HPDE6-E6E7 (cell line): ENCODE data around the gene CUX1.

Experiments used
- DNase-seq: peaks from one replicate; pipeline ENCODE4 v3.0.0; 2011; ENCODE audit warnings: missing footprints; ENCODE audit errors: extremely low spot score

The CUX1 gene

GRCh38 chr7:102236592-102237287 lies 419.3 kb downstream of the CUX1 start:
- DNase-seq: peak; percentile 74

DNA sequence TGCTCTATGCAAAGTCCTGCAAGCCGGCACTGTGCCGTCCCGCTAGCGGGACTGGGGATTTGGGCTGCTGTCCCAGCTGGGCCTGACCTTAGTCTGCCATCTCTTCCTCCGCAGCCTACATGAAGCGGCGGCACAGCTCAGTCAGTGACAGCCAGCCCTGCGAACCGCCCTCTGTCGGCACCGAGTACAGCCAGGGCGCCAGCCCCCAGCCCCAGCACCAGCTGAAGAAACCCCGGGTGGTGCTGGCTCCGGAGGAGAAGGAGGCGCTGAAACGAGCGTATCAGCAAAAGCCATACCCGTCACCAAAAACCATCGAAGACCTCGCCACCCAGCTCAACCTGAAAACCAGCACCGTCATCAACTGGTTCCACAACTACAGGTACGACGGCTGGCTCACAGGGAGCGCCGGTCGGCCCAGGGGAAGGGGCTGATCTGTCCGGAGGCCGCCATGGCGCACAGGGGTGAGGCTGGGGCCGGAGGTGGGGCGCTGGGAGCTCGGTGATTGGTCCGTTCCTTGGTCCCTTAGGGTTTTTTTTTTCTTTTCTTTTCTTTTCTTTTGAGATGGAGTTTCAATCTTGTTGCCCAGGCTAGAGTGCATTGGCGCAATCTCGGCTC lies 421.9 kb downstream of the CUX1 start:
- no peak for DNase-seq

DNA sequence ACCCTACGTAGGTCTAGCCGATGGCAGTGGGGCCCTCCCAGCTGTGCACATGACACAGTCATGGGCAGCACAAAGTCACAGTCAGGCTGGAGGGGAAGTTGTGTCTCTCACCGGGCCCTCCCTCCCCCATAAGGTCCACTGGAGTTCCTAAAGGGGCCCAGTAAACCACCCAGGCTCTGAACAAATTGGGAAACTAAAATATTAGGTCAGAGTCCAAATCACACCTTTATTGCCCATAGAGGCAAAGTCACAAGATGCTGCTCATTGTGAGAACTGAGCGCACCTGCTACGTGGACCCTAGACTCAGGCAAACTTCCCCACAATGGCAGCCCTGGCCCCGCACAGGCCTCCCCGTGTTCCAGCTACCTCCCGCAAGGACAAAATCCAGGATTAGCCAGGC lies 424.0 kb downstream of the CUX1 start:
- no peak for DNase-seq

GRCh38 chr7:102244601-102245000 lies 427.2 kb downstream of the CUX1 start:
- no peak for DNase-seq

- no peak for DNase-seq
These were observed 430.6 kb downstream of the CUX1 start for GRCh38 chr7:102248081-102248455.

- no peak for DNase-seq
These were observed 431.3 kb downstream of the CUX1 start for GRCh38 chr7:102248456-102249395.

DNA sequence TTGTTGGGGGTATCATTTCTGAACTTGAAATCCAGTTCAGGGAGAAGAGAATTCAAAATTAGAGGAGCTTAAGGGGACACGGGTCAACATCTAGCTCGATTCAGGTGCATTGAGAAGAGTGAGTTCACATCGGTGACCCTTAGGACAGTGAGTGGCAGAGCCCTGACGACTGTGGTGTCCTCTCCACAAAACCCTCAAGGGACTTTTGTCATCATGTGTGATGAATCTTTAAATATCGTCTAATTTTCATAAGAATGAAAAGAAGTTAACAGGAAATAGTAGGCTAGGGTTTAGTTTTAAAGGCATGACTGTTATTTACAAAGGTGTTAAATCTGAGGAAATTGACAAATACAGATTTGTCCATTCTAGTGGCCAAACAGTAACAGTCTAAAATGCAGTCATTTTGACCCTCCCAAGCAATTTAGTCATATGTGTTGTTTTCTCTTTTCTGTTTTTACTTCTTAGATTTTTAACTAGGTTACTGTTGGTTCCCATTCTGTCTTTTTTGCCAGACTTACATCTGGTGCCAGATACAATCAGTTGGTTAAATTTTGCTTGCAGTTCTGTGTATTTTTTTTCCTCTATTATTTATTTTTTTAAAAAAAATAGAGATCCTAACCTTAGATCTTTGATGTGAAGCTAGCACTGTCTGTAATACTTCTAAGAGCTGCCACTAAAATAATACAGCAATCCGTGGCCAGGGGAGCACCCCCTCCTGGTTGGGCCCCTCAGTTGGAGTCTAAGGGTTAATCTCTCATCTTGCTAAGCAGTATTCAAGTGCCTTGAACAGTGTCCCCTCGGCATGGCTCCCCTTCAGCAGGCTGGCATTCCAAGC lies 434.3 kb downstream of the CUX1 start:
- no peak for DNase-seq

DNA sequence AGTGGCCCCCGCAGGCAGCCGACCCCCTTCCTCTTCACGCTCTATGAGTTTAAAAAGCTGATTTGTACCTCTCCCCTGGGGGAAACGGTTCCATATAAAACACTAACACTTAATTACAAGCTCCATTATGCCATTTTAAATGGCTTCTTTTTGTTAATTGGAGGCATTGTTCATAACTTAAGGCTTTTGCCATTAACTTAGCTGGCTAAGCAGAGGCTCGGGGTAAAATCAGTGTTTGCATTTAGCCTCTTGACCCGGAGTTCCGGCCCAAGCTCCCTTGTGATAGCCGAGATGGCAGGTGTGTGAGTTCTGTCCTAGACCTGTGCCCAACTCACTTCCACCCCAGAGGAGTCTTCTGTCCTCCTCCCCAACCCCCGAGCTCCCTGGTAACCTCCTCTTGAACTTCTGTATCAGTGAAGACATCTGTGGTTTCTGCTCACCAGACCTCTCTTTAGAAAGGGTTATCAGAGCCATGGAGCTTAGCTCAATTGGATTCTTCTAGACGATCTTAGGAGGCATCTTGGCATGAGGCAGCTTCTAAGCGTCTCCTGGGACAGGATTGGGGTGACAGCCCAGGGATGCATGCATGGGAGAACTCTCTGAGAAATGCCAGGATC lies 435.0 kb downstream of the CUX1 start:
- DNase-seq: no peak

- no peak for DNase-seq
These were observed 435.9 kb downstream of the CUX1 start for GRCh38 chr7:102253066-102253972.

DNA sequence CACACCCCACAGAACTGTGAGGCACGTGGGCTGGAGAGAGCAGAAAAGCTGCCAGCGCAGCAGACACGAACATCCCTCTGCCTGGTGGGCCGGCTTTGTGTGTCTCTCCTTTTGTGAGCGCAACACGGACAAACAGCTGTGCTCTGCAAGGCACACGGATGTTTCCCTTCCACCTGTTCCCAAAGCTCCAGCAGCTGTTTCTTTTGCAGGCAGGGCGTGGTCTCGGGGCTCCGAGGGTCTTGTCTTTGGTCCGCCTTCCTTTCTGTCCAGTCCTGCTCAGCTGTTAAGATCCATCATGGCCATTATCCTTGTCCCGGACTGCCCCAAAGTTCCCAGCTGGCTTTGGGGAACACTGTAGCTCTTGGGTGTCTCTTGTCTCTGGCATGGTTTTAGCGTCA lies 436.5 kb downstream of the CUX1 start:
- DNase-seq: no peak

DNA sequence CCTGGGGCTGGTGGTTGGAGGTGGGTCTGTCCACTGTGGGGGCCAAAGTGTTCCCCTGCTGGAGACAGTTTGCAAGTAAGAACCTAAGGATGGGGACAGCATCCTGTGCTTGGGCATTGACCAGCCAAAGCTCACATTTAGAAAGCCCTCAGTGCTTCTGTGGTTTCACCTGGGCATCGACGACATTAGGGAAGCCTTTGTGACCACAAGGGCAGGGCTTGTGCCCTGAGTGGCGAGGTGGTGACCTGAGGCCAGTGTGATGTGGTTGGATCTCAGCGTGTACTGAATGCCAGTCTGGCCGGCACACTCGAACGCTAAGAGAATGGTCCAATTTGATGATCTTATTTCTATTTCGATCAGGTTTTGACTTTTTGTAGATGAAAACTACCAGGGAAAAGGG lies 437.1 kb downstream of the CUX1 start:
- DNase-seq: no peak

DNA sequence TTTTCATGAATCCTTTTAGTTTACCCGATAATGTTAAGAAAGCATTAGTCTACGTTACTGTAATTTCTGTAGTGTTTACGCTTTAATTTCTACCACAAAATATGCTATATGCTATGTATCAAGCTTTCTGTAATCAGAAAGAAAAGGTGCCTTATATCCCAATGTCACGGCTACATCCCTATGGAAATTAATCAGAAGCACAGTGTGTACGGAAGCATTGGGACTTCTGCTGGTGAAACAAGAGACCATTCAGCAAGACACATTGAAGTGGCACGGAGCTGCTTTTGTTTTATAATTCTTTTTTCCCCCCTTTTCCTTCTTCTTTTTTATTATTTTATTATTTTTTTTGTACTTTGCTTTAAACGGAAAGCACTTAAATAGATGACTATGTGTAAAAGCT lies 438.1 kb downstream of the CUX1 start:
- DNase-seq: no peak

GRCh38 chr7:102255916-102256315 lies 438.5 kb downstream of the CUX1 start:
- no peak for DNase-seq

DNA sequence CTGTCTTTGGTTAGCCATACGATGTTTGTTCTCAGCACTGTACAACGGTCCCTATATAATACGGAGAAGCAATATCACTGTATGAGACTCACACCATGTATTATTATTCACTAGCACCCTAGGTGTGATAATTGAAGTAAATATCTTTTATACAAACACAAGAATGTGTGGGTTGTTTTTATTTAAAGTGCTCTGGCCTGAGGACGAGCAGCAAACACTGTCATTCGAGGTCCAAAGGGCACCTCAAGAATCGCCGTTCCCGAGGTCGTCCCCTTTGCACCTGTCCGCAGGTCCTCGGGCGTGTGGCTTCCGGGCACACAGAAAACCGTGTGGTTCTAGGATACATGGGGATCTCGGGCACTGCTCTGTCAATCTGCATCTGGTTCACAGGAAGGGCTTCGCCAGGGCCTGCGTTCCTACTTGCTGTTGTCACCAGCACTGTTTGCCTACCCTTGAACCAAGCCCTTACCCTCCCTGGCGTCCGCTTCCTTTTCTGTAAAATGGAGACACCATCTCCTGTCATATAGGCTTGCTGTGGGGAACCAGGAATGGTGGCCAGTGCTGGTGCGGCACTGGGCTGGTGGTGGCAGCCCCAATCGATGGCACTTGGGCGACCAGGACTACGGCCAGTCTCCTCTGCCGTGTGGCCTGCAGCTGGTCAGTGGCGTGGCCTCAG lies 440.8 kb downstream of the CUX1 start:
- DNase-seq: no peak

- no peak for DNase-seq
These were observed 441.3 kb downstream of the CUX1 start for GRCh38 chr7:102258749-102259107.

- no peak for DNase-seq
These were observed 443.4 kb downstream of the CUX1 start for GRCh38 chr7:102260856-102261255.

- DNase-seq: no peak
These were observed 444.0 kb downstream of the CUX1 start for GRCh38 chr7:102261451-102261850.

GRCh38 chr7:102262546-102262945 lies 445.1 kb downstream of the CUX1 start:
- no peak for DNase-seq

- no peak for DNase-seq
These were observed 447.0 kb downstream of the CUX1 start for GRCh38 chr7:102264367-102264891.

- DNase-seq: no peak
These were observed 449.1 kb downstream of the CUX1 start for GRCh38 chr7:102266541-102266940.
